Effector memory CD4-positive, alpha-beta T cell (primary cell): Measurements from ENCODE around the gene LGALSL.

Source experiments
- DNase-seq, 3 donors: peaks; one replicate each; pipeline ENCODE4 v3.0.0-alpha.2; 2020
- H3K27ac ChIP-seq: 2 replicates; pipeline ENCODE4 v1.7.0; 2013; ENCODE audit warnings: mild to moderate bottlenecking, low read length, moderate library complexity; ENCODE audit not compliant: insufficient read depth, poor library complexity, severe bottlenecking
- H3K27me3 ChIP-seq: replicated peaks from 2 replicates; pipeline ENCODE4 v1.7.0; 2013; ENCODE audit warnings: mild to moderate bottlenecking, low read length; ENCODE audit not compliant: insufficient read depth, control insufficient read depth, poor library complexity, severe bottlenecking
- H3K36me3 ChIP-seq: 2 replicates; pipeline ENCODE4 v1.7.0; 2013; ENCODE audit warnings: mild to moderate bottlenecking, low read length, moderate library complexity; ENCODE audit not compliant: control insufficient read depth, insufficient read depth
- H3K4me1 ChIP-seq: 2 replicates; pipeline ENCODE4 v1.7.0; 2013; ENCODE audit warnings: low read length, mild to moderate bottlenecking; ENCODE audit not compliant: control insufficient read depth, insufficient read depth, poor library complexity, severe bottlenecking
- H3K4me3 ChIP-seq: 2 replicates; pipeline ENCODE4 v1.7.0; 2013; ENCODE audit warnings: low read length, low read depth, mild to moderate bottlenecking; ENCODE audit not compliant: insufficient read depth, poor library complexity, severe bottlenecking
- H3K9me3 ChIP-seq: 2 replicates; pipeline ENCODE4 v1.7.0; 2013; ENCODE audit warnings: mild to moderate bottlenecking, low read length, moderate library complexity; ENCODE audit not compliant: control insufficient read depth
- total RNA-seq, 3 donors: gene quantifications; one replicate each; lab custom pipeline; 2026; lab: John Stamatoyannopoulos, UW

Gene LGALSL
- 0.09 to 0.97 (median 0.17) reads per million in 3 donors for total RNA-seq

DNA sequence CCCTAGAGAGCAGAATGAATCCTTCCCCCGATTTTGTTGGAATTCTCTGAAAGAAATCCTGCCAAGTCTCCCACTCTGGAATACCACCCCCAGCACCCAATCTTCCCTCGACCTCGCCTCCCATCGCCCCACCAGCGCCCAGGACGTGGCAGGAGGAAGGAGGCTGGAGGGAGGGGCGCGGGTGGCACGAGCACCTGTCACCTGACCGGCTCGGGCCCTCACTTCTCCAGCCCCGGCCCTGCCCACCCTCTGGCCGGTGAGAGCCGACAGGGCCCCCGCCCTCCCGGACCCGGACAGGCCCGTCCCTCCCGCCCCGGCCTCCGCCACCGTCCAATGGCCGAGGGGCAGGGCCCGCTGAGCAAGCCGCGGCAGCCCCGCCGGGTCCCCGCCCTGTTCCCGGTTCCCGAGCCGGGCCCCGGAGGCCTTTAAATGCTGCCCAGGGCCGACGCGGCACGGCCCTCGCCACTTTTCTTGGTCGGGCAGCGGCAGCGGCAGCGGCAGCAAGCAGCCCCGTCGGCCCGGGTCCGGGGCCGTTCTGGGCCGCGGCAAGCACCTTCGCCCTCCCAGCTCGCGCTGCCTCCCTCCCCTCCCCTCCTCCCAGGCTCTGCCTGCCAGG, at the start of gene LGALSL:
Gene LGALSL, plus strand, starts transcription at position 393 of the 616 bp plus-strand sequence. CDS start 384 bp downstream, outside the sequence.
- peaks cover 3% of the 10 kb centered on the region for H3K4me1 ChIP-seq
- no peaks in the 10 kb centered on the region for H3K9me3 ChIP-seq
- H3K27me3 ChIP-seq, result no peaks in the 10 kb centered on the region
- peak within 1 kb of the TSS; percentile 63 for H3K4me3 ChIP-seq
- no peaks in the 10 kb centered on the region for H3K36me3 ChIP-seq
- H3K27ac ChIP-seq, result no peak within 1 kb of the TSS
- peak in 1 of 3 donors; percentile 0 for DNase-seq

DNA sequence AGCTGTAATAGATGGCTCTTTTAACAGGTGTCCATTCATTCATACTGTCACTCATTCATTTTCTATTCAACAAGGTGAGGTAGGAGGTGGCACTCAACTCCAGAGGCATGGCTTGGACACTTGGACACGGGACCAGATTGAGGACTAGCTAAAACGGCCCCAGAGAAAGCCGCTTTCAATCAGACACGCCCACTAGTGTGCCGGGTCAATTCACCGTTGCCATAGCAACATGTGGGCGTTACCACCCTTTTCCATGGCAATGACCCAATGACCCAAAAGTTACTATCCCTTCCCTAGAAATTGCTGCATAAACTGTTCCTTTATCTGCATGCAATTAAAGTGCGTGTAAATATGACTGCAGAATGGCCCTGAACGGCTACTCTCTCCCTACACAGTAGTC, 49.2 kb upstream of the LGALSL start:
- no peak overlapping the region for H3K4me3 ChIP-seq
- H3K36me3 ChIP-seq, result no peaks in the 10 kb centered on the region
- DNase-seq, result no peak
- no peak overlapping the region for H3K27ac ChIP-seq
- no peaks in the 10 kb centered on the region for H3K27me3 ChIP-seq
- H3K9me3 ChIP-seq, result no peaks in the 10 kb centered on the region
- H3K4me1 ChIP-seq, result no peaks in the 10 kb centered on the region

DNA sequence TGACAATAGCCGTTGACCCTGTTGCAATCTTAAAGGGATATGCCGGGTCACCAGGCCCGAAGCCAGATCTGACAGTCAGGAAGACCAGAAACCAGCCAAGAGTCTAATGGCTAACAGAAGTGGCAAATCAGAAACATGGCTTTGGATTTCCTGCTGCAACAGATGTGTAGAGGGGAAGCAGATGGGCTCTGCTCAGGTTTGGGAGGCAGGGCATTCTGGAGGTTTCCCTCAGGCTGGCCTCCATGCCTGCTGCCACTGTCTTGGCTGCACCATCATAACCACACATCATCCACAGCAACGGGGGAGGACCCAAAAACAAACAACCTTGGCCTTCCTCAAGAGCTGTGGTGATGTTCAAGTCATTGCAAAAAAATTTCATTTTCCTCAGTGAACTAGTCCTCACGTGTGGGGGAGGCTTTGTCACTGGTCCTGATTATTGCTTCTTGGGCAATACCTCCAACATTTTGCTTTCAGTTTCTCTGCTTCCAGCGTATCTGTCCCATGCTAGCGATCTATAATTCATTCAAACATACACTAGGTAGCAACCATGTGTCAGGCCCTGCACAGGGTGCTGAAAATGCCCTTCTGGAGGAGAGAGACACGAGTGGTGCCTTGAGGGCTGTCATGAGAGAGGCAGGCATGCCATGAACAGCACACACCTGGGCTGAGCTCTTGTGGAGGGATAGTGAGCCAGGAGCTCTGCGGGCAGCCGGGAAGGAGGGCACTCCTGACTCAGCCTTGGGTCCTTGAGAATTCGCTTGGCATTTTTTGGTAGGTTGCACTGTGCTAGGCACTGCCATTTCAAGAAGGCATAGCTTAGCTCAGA, 48.2 kb upstream of the LGALSL start:
- H3K27ac ChIP-seq, result no peak overlapping the region
- no peak overlapping the region for H3K4me3 ChIP-seq

DNA sequence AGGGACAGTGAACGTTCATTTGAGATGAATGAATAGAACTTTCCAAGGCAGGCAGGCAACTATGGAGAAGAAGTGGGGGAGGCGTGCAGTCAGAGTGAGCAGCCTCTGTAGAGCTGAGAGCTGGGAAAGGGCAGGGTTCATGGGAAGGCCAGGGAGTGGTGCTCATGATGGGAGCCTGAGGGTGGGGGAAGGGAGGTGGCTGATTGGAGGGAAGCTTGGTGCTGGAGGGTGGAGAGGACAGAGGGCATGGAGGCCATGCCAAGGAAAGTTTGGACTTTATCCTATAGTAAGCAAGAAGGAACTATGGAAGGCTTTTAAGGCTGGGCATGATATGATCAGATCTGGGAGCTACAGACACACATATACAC, 47.6 kb upstream of the LGALSL start:
- no peaks in the 10 kb centered on the region for H3K36me3 ChIP-seq
- DNase-seq, result no peak
- H3K4me1 ChIP-seq, result no peaks in the 10 kb centered on the region
- H3K9me3 ChIP-seq, result no peaks in the 10 kb centered on the region
- H3K27me3 ChIP-seq, result no peaks in the 10 kb centered on the region
- no peak overlapping the region for H3K4me3 ChIP-seq
- no peak overlapping the region for H3K27ac ChIP-seq

More for the DNA sequence above, 48.2 kb upstream of the LGALSL start:
- Histone ChIP-seq H3K36me3 (no peaks in the 10 kb centered on the region), H3K27me3 (no peaks in the 10 kb centered on the region), H3K9me3 (no peaks in the 10 kb centered on the region), H3K4me1 (no peaks in the 10 kb centered on the region)
- no peak for DNase-seq

DNA sequence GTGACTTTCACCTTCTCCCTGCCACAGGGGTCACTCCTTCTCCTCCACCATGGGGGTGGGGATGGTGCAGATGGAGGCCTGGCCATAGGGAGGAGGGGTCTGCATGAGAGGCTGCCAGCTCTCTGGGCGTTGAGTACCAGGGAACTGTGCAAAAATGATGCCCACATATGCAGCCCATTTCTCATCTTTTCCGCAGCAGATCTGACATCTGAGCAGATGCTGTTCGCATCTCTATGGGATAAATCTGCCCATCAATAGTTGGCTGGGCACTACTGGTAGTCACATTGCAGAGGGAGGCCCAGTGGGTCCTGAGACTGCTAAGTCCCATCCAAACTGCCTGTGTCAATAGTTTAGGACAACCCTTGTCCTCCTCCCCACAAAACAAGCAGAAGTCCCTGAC, 45.9 kb upstream of the LGALSL start:
- DNase-seq, result no peak
- Histone ChIP-seq H3K36me3 (no peaks in the 10 kb centered on the region), H3K27ac (no peak overlapping the region), H3K4me1 (no peaks in the 10 kb centered on the region), H3K4me3 (no peak overlapping the region), H3K9me3 (no peaks in the 10 kb centered on the region), H3K27me3 (no peaks in the 10 kb centered on the region)

DNA sequence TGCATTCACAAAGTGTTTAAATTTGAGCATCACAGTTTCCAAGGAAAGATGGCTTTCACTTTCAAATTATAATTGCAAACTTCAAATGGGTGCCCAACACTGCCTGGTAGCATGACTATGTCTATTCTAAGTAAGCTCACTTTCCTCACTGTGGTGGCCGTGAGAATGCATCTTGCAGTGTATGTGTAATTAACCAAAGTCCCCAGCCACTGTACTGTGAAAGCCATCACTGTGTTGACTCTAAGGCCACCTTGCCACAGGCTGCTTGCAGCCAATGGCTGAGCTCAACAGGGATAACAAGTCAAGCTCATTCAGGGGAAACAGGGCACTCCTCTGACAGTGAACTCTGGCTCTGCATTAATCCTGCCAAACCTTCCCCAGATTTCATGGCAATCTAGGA, 43.3 kb upstream of the LGALSL start:
- H3K4me1 ChIP-seq, result no peaks in the 10 kb centered on the region
- DNase-seq, result no peak
- no peaks in the 10 kb centered on the region for H3K36me3 ChIP-seq
- H3K4me3 ChIP-seq, result no peak overlapping the region
- H3K27me3 ChIP-seq, result no peaks in the 10 kb centered on the region
- H3K27ac ChIP-seq, result no peak overlapping the region
- H3K9me3 ChIP-seq, result no peaks in the 10 kb centered on the region

DNA sequence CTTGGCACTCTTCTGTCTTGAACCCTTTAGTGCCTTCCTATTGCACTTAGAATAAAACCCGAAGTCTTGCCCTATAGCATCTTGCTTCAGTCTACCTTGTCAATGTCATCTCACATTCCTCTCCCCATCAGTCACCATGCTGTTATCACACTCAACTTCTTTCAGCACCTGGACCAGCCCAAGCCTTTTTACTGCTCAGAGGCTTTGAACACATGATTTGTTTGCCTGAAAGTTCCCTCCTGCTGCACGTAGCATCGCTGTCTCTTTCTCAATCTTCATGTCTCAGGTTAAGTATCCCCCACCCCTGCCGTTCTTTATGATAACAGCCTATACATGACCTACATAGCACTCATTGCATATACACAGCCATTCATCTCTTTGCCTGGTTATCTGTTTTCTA, 41.3 kb upstream of the LGALSL start:
- Histone ChIP-seq H3K36me3 (no peaks in the 10 kb centered on the region), H3K27me3 (no peaks in the 10 kb centered on the region), H3K27ac (no peak overlapping the region), H3K4me3 (no peak overlapping the region), H3K4me1 (no peaks in the 10 kb centered on the region), H3K9me3 (no peaks in the 10 kb centered on the region)
- no peak for DNase-seq

DNA sequence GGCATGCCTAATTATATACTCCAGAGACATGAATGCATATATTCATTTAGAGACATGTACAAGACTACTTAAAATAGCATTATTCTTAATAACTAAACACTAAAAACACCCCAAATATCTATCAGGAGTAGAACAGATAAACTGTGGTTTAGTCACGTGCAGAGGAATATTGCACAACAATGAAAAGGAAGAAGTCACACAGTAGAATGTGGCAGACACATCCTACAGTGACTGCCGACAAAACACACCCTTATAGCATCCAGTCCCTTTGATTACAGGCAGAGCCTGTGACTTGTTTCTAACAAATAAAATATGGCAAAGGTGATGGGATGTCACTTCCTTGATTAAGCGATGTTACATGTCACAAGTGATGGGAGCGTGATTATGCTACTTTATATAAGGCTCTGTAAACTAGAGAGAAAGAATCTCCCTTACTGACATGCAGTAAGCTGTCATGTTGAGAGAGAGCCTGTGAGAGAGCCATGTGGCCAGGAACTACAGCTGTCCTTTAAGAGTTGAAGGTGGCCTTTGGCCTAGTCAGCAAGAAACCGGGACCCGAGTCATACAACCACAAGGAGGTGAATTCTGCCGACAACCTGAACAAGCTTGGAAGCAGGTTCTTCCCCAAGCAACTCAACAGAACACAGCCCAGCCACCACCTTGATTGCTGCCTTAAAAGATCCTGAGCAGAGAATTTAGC, 39.1 kb upstream of the LGALSL start:
- Histone ChIP-seq H3K27me3 (no peaks in the 10 kb centered on the region), H3K4me3 (no peak overlapping the region), H3K4me1 (no peaks in the 10 kb centered on the region), H3K36me3 (no peaks in the 10 kb centered on the region), H3K27ac (no peak overlapping the region), H3K9me3 (no peaks in the 10 kb centered on the region)
- DNase-seq, result no peak

DNA sequence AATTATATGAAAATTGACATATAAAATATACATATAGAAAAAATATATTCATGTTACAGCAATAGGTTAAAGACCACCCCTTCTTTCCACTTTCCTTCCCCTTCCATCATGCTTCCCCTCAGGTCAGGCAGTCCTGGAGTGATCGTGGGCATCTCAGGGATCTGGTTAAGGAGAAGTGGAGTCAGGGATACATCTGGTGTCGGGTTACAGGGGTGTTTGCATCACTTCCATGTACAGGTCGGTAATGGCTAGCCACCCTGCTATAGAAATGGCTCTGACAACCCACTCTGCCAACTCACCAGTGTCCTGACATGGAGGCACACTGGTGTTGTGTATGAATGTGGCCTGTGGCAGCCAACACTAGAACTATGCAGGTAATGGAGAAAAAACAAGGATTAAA, 36.3 kb upstream of the LGALSL start:
- no peaks in the 10 kb centered on the region for H3K36me3 ChIP-seq
- H3K9me3 ChIP-seq, result no peaks in the 10 kb centered on the region
- H3K4me3 ChIP-seq, result no peak overlapping the region
- DNase-seq, result no peak
- no peaks in the 10 kb centered on the region for H3K27me3 ChIP-seq
- no peaks in the 10 kb centered on the region for H3K4me1 ChIP-seq
- H3K27ac ChIP-seq, result no peak overlapping the region
